HG02885 (cell line): ENCODE measurements around the gene IL12A.

Experiments
- ATAC-seq: cut with Tn5 transposase; IDR thresholded peaks from one replicate; pipeline ENCODE4 v1.9.1; 2021; ENCODE audit warnings: mild to moderate bottlenecking; ENCODE audit not compliant: unreplicated experiment, poor library complexity

IL12A gene

DNA sequence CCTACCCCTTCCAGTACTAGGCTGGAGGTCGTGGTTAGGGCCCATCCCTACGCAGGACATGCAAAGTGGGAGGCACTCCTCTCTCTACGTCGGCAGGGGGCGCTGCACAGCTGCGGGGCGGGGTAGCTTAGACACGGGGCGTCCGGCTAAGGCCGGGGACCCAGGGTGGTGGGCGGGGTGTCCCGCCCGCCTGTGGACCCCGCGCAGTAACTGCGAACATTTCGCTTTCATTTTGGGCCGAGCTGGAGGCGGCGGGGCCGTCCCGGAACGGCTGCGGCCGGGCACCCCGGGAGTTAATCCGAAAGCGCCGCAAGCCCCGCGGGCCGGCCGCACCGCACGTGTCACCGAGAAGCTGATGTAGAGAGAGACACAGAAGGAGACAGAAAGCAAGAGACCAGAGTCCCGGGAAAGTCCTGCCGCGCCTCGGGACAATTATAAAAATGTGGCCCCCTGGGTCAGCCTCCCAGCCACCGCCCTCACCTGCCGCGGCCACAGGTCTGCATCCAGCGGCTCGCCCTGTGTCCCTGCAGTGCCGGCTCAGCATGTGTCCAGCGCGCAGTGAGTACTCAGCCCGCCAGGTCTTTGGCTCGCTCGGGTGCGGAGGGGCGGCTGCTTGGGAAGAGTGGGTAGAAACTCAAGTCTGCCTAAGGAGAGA lies at the start of gene IL12A:
IL12A (plus strand) TSS at position 219 of the 655 bp plus-strand sequence.
- ATAC-seq: peak; percentile 93

GRCh38 chr3:159941038-159942000 lies 47.3 kb upstream of the IL12A start:
- ATAC-seq: peak; percentile 90

DNA sequence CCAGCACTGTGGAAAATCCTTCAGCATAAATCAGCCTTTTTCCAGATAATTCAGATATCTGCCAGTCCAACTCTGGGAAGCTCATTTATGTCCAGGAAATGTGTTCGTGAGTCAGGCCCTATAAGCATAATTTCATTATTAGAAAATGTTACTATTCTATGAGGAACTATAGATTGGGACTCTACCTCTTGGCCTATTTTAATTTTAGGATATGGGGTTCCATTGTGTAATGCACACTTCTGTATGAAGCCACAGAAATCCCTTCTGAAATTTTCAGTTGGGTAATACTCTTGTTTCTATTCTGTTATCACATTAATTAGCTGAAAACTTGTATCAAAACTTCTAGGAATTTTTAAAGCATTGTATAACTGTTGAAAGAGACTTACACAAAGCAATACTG lies 43.9 kb upstream of the IL12A start:
- no peak for ATAC-seq

GRCh38 chr3:159945930-159946329 lies 42.7 kb upstream of the IL12A start:
- ATAC-seq: no peak

GRCh38 chr3:159947220-159947619 lies 41.4 kb upstream of the IL12A start:
- no peak for ATAC-seq

DNA sequence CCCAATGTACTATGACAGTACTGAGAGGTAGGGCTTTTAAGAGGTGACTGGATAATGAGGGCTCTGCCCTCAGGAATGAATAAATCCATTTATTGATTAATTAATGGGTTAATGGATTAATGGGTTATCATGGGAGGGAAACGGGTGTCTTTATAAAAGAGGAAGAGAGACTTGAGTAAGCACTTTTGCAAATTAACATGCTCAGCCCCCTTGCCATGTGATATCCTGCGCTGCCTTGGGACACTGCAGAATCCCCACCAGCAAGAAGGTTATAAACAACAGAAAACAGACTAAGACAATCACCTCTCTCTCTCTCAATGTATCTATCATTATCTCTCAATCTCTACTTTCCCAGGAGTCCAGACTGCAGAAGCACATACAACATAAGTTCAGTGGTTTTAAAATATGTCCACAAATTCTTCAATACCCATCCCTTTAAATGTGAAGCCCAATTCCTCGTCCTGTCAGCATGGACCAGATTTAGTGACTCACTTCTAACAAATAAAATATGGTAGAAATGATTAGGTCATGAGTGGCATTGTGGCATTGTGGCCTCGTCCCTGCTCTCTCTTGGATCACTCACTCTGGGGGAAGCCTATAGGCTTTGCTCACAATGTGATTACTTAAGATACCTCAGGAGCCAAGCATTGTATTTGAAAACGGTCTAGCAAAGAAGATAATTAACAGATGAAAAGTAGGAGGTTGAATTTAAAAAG lies 40.0 kb upstream of the IL12A start:
- ATAC-seq: no peak

DNA sequence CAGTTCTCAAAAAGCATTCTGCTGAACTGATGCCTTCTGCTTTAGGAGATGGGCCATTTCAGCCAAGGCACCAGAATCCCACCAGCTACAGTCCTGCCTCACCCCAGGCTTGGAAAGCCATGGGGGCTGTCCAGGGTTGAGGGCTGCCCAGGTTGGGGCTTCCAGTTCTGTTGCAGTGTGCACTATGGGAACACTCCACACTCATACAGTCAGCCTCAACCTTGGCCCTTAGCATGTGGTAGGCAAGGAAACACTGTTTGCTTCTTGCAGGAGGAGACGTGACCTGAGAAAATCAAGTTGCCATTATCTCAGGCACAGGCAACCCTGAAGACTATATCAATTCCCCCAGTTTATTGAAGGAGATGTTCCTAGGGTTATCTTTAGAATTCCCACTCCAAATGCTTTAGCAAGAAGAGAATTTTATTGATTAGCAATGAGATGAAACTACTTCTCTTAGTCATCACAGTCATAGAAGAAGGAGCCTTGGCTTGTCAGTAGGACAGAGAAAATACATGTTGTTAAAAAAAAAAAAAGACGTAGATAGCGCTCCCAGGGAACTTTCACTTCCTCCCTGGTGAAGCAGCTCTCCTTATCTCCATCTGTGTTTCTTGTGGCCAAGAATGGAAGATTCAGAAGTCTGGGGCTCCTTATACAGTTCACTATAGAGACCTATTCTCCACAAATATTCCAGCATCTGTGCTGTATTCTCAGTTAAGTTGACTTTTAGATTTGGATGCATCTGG lies 38.3 kb upstream of the IL12A start:
- ATAC-seq: peak; percentile 90

GRCh38 chr3:159951540-159951939 lies 37.1 kb upstream of the IL12A start:
- no peak for ATAC-seq

DNA sequence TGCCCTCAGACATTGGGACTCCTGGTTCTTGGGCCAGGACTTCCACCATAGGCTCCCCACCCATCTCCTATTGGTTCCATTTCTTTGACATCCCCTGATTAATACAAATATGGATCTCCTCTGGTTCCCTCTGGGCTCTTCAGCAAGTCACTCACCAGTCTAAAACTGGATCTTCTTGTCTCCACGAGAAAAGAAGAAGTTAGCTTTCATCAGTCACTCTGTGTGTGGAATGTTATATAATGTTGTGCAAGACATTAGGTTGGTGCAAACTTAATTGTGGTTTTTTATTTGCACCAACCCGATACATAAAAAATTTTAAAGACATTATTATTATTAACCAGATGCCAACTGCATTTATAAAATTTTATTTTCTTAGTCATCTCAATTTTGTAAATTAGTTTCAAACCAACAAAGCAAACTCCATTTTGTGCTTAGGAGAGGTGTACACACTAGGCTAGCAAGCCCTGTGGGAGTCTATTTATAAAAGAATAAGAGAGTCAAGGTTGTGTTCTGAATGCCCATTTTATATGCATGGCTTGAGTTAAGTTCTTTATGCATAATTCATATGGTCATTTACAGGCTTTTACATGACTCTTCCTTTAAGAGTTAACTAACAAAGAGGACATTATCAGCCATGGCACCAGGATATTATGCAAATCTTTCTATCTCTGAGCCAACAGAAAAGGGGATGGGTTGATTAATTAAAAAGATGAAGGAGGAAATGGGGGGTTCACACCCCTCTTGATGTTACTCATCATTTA lies 35.1 kb upstream of the IL12A start:
- ATAC-seq: no peak

- no peak for ATAC-seq
Measured at GRCh38 chr3:159960188-159961148, 28.2 kb upstream of the IL12A start.

DNA sequence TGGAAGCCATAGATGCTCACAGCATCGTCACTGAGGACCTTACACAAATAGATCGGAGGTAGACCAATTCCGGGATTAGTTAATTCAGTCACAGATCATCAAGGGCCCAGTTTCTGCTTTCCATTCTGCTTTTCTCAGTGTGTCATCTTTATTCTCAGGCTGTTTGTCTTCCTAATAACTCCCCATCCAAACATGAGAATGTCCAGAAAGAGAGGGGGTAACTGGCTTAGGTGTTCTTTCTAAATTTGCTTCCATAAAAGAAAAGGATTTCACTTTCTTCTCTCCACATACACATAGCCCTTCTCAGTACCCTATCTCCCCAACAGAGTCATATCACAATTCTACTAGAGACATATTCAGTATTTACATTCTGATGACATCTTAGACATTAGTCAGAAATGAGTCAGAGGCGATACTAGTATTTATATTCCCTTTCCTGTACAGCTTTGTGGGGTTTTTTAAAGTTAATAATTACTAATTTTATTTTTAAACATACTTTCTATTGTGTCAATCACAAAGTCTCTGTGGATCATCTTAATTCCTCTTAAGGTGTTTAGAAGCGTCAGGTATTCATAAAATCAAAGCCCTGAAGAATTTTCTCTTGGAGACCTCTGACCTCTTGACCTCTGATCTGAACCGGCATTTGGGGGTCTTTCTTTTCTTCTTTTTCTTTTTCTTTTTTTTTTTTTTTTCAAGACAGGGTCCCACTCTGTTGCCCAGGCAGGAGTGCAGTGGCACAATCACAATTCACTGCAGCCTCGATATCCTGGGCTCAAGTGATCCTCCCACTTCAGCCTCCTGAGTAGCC lies 24.3 kb upstream of the IL12A start:
- peak; percentile 100 for ATAC-seq

GRCh38 chr3:159971311-159971710 lies 17.3 kb upstream of the IL12A start:
- no peak for ATAC-seq

- ATAC-seq: no peak
Measured at GRCh38 chr3:159977295-159977694, 11.3 kb upstream of the IL12A start.

DNA sequence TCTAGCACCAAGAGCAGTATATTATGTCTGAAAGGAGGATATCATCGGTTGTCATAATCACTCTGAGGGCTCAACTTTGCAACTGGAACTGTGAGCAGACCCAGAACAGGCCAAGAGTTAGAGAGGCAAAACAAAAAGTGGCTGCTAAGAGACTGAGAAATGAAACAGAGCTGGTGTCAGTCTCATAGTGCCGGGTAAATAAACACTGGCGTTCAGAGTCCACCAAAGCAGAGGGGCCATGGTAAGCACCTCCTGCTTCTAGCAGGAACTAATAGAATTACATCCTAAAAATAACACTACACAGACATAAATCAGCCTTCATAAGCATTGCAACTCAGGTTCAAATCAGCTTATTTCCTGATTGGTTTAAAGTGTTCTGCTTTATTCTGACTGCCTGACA lies 10.3 kb upstream of the IL12A start:
- ATAC-seq: peak; percentile 86

GRCh38 chr3:159978918-159979703 lies 9.5 kb upstream of the IL12A start:
- no peak for ATAC-seq

- no peak for ATAC-seq
Measured at GRCh38 chr3:159982442-159982974, 6.1 kb upstream of the IL12A start.

DNA sequence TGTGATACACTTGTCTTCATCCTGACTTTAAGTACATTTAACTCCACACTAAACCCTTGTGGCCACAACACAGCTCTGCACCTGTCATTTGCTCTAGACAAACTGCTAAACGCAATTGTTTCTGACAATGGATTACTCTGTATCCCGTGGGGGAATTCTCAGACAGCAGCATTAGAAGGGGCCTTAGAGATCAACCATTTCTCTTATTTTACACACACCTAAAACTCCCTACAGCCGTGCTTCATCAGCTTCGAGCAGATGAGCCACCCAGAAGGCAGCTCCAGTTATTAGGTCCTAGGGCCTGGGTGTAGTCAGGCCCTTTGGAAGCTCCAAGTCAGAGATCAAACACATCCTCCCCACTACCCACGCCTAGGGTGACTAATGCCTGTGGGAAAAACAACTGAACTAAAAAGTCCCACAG lies 1.3 kb upstream of the IL12A start:
- ATAC-seq: no peak
